ENCODE measurements around the gene CENPVL1.
"Not testable (repeated sequence)": the region's sequence is repeated elsewhere in the genome, so short reads cannot be mapped to it uniquely, and the experiment has no call there.

CENPVL1 gene

DNA sequence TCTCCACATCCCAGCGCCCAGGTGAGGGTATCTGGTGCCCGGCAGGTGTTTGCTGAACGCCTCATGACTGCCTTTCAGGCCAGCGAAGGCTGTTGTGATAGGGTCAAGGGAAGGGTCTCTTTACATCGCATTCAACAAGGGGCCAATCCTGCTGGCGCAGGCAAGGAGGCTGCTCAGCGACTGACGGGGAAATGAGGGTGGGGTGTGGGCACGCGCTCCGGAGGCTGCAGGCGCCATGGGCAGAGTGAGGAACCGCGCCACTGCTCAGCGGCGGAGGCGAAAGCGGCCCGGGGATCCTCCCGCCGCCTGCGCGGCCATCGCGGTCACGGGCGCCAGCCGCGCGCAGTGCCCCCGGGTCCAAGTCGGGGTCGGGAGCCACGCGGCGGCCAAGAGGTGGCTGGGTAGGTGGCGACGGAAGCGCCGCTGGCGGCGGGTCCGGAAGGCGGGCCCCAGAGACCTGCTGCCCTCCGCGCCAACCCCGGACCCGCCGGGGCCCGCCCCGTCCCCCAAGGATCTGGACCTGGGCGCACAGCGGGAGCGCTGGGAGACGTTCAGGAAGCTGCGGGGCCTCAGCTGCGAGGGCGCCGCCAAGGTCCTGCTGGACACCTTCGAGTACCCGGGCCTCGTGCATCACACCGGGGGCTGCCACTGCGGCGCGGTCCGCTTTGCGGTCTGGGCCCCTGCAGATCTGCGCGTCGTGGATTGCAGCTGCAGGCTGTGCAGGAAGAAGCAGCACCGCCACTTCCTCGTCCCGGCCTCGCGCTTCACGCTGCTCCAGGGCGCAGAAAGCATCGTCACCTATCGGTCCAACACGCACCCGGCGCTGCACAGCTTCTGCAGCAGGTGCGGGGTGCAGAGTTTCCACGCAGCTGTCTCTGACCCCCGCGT lies at the start of gene CENPVL1:
TSS of gene CENPVL1 (plus strand) at position 236 of the 888 bp plus-strand sequence. CDS start at position 236, 0 bp downstream.
- DNase-seq = not testable (repeated sequence)

DNA sequence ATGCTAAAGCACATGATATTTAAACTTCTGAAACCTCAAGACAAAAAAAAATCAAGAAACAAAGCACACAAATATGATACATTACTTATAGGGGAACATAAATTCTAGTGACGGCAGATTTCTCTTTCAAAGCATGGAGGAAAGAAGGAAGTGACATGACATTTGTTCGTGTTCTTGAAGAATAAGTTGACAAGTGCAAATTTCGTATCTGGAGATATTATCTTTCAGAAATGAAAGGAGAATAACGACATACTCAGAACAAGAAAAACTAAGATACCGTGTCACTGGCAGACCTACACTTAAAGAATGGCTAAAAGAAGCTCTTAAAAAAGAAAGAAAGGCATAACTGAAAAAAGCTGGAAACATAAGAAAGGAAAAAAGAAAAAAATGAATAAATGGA lies 44.3 kb upstream of the CENPVL1 start:
- DNase-seq = no peak

GRCh38 chrX:51679689-51680433 lies 30.5 kb upstream of the CENPVL1 start:
- DNase-seq = not testable (repeated sequence)

DNA sequence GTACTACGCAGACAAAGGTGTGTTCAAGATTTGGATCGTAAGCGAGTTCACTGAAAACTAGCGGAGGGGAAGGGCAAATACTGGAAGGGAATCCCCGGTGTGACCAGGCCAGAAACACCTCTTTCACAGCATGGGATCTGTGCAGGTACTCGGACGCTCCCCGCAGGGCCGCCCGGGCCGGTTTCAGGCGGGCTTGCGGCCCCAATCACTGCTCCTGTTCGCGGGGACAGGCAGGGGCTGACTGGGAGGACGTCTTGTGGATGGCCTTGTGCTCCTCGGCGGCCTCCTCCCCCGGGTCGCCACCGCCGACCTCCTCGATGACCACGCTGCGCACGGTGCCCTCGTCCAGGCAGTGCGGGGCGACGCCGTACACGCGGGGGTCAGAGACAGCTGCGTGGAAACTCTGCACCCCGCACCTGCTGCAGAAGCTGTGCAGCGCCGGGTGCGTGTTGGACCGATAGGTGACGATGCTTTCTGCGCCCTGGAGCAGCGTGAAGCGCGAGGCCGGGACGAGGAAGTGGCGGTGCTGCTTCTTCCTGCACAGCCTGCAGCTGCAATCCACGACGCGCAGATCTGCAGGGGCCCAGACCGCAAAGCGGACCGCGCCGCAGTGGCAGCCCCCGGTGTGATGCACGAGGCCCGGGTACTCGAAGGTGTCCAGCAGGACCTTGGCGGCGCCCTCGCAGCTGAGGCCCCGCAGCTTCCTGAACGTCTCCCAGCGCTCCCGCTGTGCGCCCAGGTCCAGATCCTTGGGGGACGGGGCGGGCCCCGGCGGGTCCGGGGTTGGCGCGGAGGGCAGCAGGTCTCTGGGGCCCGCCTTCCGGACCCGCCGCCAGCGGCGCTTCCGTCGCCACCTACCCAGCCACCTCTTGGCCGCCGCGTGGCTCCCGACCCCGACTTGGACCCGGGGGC lies 28.2 kb upstream of the CENPVL1 start:
- not testable (repeated sequence) for DNase-seq

GRCh38 chrX:51682720-51683062 lies 27.6 kb upstream of the CENPVL1 start, which contains the start of gene CENPVL2:
Gene CENPVL2, minus strand, starts transcription at chrX:51682831. Its CDS starts 0 bp downstream, at chrX:51682831.
- not testable (repeated sequence) for DNase-seq

GRCh38 chrX:51694254-51694653 lies 16.1 kb upstream of the CENPVL1 start:
- no peak for DNase-seq

DNA sequence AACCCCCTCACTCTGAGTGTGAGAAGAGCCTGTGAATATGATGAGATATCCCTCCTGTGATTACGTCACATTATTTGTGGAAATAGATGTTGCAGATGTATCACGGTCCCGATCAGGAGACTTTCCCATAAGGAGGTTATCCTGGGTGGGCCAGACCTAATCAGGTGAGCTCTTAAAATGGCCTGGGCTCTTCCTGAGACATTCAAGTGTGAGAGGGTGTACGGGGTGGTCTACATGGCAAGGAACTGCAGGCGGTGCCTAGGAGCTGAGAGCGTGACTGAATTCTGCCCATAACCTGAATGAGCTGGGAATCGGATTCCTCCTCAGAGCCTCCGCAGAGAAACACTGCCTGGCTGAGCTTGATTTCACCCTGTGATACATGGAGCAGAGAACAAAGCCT lies 12.9 kb upstream of the CENPVL1 start:
- no peak for DNase-seq

- not testable (repeated sequence) for DNase-seq
Observed at GRCh38 chrX:51712943-51713647, 2.8 kb downstream of the CENPVL1 start.

GRCh38 chrX:51728202-51728601 lies 17.9 kb downstream of the CENPVL1 start:
- DNase-seq = no peak

- DNase-seq = no peak
Observed at GRCh38 chrX:51737091-51737490, 26.8 kb downstream of the CENPVL1 start.

DNA sequence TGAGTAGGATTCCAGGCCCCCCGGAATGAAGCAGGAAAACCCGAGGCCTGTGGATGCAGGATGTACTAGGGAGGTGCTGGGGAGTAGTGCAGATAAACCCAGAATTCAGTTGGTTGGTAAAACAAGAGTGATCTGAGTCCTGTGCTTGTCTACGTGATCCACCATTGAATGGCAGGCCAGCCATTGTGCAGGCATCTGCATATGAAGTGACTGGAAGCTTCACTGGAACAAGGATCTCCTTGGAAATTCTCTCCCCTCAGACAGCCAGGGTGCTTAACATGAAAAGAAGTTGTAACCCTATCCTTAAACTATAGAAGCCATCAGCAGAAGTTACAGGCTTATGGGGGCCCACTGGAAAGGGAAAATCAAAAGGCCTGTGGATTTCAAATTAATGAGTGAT lies 32.3 kb downstream of the CENPVL1 start:
- no peak for DNase-seq

GRCh38 chrX:51743179-51743957 lies 33.1 kb downstream of the CENPVL1 start, which contains the start of gene GSPT2:
Gene GSPT2, plus strand, starts transcription at chrX:51743442. Its CDS starts 185 bp downstream, at chrX:51743627.
- no peak for DNase-seq

- DNase-seq = no peak
Observed at GRCh38 chrX:51747671-51748070, 37.4 kb downstream of the CENPVL1 start.

DNA sequence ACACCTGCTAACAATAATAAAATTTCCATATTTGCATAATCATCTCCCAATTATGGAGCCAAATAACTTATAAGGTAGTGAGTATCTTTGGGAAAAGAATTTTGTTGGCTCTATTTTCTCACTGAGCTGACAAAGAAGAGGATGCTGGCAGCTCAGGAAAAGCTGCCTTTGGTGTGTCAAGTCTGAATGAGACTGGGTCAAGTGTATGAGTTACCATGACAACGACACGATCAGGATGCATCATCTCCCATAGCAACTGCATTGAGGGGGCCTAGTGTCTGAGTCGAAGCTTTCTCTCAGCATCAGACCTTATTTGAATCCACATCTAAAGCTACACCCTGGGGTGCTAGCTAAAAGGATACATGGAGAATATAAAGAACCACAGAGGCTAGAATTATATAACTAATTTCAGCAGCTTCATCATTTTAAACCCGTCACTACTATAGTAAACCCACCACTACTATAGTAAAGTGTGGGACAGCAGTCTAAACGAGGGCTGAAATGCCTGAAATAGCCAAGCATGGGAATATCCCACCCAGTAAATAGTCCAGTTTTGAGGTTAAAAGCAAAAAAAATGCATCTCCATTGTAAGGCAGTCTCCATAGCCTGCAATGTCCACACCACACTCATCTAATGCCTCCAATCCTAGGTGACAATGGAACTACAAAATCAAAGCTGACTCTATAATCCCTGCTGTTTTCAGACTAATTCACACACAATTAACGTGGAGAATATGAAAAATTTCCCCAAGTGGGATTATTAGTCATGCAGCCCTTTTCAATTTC lies 48.9 kb downstream of the CENPVL1 start:
- DNase-seq = no peak

- DNase-seq = no peak
Observed at GRCh38 chrX:51760657-51761056, 50.3 kb downstream of the CENPVL1 start.
